ENCODE results near the gene PROS1. TPM values are rescaled to one million over a fixed set of nuclear protein-coding genes. Genes with fewer than 3 reads are reported as not detected.

PROS1 gene
- total and polyA plus RNA-seq, 12 donors: 13.0 to 147 (median 41.4) TPM

DNA sequence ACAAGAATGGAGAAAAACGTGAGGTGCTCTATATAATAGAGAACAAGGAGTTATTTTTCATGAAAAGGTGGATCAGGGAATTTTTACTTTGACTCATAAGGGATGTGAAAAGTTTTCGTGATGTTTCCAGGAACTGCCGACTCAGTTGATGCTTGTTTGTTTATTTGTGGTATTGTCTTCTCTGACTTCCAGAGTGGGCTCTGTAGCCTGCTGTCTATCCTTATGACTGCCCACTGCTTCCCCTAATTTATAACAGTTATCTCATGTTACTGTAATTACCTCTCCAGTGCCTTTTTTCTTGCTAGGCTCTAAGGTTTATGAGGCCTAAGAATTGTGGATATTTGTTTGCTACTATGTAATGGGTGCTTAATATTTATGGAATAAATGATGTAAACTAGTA lies 18.5 kb upstream of the PROS1 start:
- WGBS, 2 donors: 86 to 92% methylated on average over 3 of the region's 3 CpGs
- Histone ChIP-seq H3K36me3 (peaks cover 0 to 9% (median 0%) of the 10 kb centered on the region in 9 donors), H3K9me3 (no peaks in the 10 kb centered on the region), H3K27ac (no peak overlapping the region), H3K27me3 (no peaks in the 10 kb centered on the region), H3K4me1 (peaks cover 0 to 19% (median 6%) of the 10 kb centered on the region in 9 donors), H3K4me3 (no peak overlapping the region)
- DNase-seq (no peak), ATAC-seq (no peak)
- intact Hi-C loops (cut with DNase I): no loop called here
- TF ChIP-seq, protein P1, sequence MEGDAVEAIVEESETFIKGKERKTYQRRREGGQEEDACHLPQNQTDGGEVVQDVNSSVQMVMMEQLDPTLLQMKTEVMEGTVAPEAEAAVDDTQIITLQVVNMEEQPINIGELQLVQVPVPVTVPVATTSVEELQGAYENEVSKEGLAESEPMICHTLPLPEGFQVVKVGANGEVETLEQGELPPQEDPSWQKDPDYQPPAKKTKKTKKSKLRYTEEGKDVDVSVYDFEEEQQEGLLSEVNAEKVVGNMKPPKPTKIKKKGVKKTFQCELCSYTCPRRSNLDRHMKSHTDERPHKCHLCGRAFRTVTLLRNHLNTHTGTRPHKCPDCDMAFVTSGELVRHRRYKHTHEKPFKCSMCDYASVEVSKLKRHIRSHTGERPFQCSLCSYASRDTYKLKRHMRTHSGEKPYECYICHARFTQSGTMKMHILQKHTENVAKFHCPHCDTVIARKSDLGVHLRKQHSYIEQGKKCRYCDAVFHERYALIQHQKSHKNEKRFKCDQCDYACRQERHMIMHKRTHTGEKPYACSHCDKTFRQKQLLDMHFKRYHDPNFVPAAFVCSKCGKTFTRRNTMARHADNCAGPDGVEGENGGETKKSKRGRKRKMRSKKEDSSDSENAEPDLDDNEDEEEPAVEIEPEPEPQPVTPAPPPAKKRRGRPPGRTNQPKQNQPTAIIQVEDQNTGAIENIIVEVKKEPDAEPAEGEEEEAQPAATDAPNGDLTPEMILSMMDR (IDR thresholded peaks at IDR 0.05): no peak

DNA sequence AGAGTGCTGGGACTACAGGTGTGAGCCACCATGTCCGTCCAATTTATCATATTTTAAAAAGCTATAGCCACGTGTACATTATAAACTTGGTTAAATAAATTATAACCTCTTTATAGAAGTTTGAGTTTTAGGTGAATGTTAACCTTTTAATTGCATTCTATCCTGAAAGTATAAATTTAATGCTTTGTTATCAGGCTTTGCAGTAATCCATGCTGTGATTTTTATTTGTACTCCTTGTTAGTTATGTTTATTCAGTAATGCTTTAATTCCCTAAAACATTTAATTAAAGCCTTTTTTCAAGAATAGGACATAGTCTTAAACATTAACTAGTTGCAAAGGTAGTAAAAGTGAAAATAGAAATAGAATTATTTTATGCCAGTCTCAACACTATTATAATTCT lies 17.9 kb upstream of the PROS1 start:
- 90 to 91% methylated on average over 2 of the region's 2 CpGs for WGBS, 2 donors
- DNase-seq (no peak), ATAC-seq (no peak)
- peaks cover 0 to 19% (median 6%) of the 10 kb centered on the region in 9 donors for H3K4me1 ChIP-seq
- TF ChIP-seq, protein P1 (IDR thresholded peaks at IDR 0.05): no peak
- H3K9me3 ChIP-seq: no peaks in the 10 kb centered on the region
- no peak overlapping the region for H3K4me3 ChIP-seq
- no peak overlapping the region for H3K27ac ChIP-seq
- intact Hi-C loops (cut with DNase I): no loop called here
- peaks cover 0 to 3% (median 0%) of the 10 kb centered on the region in 9 donors for H3K36me3 ChIP-seq
- no peaks in the 10 kb centered on the region for H3K27me3 ChIP-seq

DNA sequence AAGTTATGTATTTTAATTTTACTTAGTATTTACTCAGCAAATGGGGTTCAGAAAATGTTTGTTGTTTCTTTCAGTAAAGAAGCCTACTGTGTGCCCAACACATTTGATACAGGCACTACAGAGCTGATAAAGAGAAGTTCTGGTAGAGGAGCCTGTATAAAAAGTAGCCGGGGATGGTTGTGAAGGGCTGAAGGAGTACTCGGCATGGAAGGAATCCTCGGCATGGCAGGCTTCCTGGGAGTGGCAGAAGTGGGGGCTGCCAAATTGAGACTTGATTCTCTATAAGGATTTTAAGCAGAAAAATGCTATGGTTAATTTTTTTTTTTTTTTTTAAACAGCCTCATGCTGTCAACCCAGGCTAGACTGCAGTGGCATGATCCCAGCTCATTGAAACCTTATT lies 15.5 kb upstream of the PROS1 start:
- TF ChIP-seq, protein P1 (IDR thresholded peaks at IDR 0.05): no peak
- intact Hi-C loops (cut with DNase I): no loop called here
- Histone ChIP-seq H3K4me3 (no peak overlapping the region), H3K4me1 (peaks cover 0 to 19% (median 6%) of the 10 kb centered on the region in 9 donors), H3K9me3 (no peaks in the 10 kb centered on the region), H3K27ac (no peak overlapping the region), H3K27me3 (no peaks in the 10 kb centered on the region), H3K36me3 (no peaks in the 10 kb centered on the region)
- no peak for DNase-seq
- 69 to 70% methylated on average over 3 of the region's 3 CpGs for WGBS, 2 donors
- ATAC-seq: peak in 1 of 8 donors; percentile 39

DNA sequence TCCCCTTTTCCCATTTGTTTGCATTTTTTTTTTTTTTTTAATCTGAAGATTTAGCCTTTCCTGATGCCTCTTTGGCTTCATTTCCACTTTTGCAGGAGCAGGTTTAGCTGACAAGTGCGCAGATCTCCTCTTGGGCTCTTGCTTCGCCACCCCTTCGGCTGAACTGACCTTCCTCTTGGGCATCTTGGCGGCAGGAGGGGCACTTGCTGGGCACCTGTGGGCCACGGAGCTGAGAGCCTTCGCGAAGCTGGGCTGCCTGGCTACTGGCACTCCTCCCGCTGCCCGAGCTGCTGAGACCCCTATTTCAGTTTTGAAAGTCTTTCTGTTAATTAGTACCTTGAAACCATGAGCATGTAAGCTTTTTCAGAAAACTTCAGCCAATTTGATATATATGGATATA lies 15.1 kb upstream of the PROS1 start:
- WGBS, 2 donors: 94% methylated on average over 9 of the region's 9 CpGs
- DNase-seq: no peak
- H3K36me3 ChIP-seq: no peaks in the 10 kb centered on the region
- no peaks in the 10 kb centered on the region for H3K27me3 ChIP-seq
- peak overlapping the region in 1 of 10 donors; percentile 23 for H3K27ac ChIP-seq
- TF ChIP-seq, protein P1 (IDR thresholded peaks at IDR 0.05): no peak
- H3K9me3 ChIP-seq: no peaks in the 10 kb centered on the region
- H3K4me3 ChIP-seq: no peak overlapping the region
- H3K4me1 ChIP-seq: peaks cover 0 to 19% (median 6%) of the 10 kb centered on the region in 9 donors
- no peak for ATAC-seq
- intact Hi-C loops (cut with DNase I): no loop called here

All from heart right ventricle (tissue), 16 donors.